ENCODE data around the gene RHOC.

DNA sequence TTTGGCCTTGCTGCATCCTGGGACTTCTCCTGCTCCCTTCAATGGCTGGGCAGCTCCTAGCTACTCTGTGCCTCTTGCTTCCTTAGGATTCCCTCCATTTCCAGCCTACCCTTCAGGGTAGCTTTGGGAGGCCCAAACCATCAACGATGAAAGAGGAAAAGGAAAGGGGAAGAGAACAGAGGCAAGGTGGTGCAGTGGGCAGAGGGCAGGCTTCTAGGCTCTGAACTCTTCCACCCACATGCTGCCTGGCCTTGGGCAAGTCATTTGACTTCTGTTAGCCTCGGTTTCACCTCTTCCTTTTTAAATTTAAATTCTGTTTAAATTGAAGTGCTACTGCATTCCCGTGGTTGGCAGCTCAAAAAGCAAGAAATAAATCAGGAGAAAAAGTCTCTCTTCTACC is 13.9 kb upstream of the RHOC start:
- TF ChIP-seq CTCF (IDR thresholded peaks at IDR 0.05) (no peak), POLR2A (IDR thresholded peaks at IDR 0.05) (no peak)

All from Peyer's patch (tissue), 4 donors.